Nephron (organoid): ENCODE measurements around the gene ZNF827.

Source experiments
- H3K27ac Mint-ChIP-seq, 3 experiments: 2 replicates each; pipeline ENCODE4 v1.8.0; 2020; ENCODE audit warnings: mixed read lengths in 3 of 3, mild to moderate bottlenecking in 2 of 3, moderate library complexity in 1 of 3
- H3K27me3 Mint-ChIP-seq: 2 replicates; pipeline ENCODE4 v1.8.0; 2021; ENCODE audit warnings: low read depth, mild to moderate bottlenecking, moderate library complexity, mixed read lengths
- H3K36me3 Mint-ChIP-seq: 2 replicates; pipeline ENCODE4 v1.8.0; 2020; ENCODE audit warnings: low read depth, mixed read lengths
- H3K4me1 Mint-ChIP-seq: 2 replicates; pipeline ENCODE4 v1.8.0; 2020; ENCODE audit warnings: mixed read lengths
- H3K4me3 Mint-ChIP-seq, 3 experiments: 2 replicates each; pipeline ENCODE4 v1.8.0; 2020; ENCODE audit warnings: mild to moderate bottlenecking in 3 of 3, mixed read lengths in 3 of 3, moderate library complexity in 2 of 3
- H3K9me3 Mint-ChIP-seq: 2 replicates; pipeline ENCODE4 v1.8.0; 2020; ENCODE audit warnings: mixed read lengths
- TF ChIP-seq, protein P1 (sequence below), 3 experiments: fragments of 200-600 bp; sonication (generic); IDR thresholded peaks; one replicate each; pipeline ENCODE4 v1.5.0; 2021; ENCODE audit warnings: antibody characterized with exemption in 3 of 3; ENCODE audit not compliant: unreplicated experiment in 3 of 3

The ZNF827 gene, protein sequence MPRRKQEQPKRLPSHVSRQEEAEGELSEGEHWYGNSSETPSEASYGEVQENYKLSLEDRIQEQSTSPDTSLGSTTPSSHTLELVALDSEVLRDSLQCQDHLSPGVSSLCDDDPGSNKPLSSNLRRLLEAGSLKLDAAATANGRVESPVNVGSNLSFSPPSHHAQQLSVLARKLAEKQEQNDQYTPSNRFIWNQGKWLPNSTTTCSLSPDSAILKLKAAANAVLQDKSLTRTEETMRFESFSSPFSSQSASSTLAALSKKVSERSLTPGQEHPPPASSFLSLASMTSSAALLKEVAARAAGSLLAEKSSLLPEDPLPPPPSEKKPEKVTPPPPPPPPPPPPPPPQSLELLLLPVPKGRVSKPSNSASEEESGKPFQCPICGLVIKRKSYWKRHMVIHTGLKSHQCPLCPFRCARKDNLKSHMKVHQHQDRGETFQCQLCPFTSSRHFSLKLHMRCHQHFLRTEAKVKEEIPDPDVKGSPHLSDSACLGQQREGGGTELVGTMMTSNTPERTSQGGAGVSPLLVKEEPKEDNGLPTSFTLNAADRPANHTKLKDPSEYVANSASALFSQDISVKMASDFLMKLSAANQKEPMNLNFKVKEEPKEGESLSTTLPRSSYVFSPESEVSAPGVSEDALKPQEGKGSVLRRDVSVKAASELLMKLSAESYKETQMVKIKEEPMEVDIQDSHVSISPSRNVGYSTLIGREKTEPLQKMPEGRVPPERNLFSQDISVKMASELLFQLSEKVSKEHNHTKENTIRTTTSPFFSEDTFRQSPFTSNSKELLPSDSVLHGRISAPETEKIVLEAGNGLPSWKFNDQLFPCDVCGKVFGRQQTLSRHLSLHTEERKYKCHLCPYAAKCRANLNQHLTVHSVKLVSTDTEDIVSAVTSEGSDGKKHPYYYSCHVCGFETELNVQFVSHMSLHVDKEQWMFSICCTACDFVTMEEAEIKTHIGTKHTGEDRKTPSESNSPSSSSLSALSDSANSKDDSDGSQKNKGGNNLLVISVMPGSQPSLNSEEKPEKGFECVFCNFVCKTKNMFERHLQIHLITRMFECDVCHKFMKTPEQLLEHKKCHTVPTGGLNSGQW

DNA sequence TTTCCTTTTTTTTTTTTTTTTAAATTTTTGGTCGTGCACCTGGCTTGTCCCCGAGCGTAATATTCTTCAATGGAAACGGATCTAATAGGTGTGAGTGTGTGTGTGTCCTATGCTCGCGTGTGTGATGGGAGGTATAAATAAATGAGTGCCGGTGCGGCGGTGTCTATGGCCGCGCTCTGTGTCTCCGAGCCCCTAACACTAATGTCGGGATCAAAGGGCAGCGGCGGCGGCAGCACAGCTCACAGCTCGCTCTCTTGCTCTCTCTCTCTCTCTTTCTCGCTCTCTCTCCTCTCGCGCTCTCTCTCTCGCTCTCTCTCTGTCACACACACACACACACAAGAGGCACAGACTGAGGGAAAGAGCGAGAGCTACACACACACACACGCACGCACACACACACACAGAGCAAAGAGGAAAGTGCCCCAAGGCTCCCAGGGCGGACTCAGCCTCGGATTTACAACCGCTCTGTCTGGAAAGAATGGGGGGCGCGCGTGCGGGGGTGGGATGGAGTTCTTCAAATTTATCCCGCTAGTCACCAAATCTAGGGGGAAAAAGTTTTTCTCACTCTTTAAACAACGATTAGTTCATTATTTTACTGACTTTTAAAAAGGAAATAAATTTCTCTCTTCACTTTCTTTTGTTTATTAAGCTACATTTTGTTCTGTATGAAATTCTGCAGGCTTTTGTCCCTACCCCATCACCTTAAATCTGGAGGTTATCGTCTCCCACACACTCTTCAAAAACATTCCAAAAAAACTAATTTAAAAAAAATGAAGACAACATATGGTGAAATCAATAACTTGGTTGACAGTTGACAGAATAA is at the start of gene ZNF827:
Gene ZNF827, minus strand, starts transcription at position 206 of the 823 bp plus-strand sequence. CDS start 416 bp downstream, outside the sequence.
- Mint-ChIP-seq H3K4me3 (peak within 1 kb of the TSS; percentile 86 to 92 (median 91)), H3K27me3 (no peaks in the 10 kb centered on the region), H3K9me3 (no peaks in the 10 kb centered on the region), H3K27ac (peak within 1 kb of the TSS; percentile 93 to 97 (median 94)), H3K36me3 (peaks cover under 1% of the 10 kb centered on the region), H3K4me1 (peaks cover 36% of the 10 kb centered on the region)
- TF ChIP-seq, protein P1, sequence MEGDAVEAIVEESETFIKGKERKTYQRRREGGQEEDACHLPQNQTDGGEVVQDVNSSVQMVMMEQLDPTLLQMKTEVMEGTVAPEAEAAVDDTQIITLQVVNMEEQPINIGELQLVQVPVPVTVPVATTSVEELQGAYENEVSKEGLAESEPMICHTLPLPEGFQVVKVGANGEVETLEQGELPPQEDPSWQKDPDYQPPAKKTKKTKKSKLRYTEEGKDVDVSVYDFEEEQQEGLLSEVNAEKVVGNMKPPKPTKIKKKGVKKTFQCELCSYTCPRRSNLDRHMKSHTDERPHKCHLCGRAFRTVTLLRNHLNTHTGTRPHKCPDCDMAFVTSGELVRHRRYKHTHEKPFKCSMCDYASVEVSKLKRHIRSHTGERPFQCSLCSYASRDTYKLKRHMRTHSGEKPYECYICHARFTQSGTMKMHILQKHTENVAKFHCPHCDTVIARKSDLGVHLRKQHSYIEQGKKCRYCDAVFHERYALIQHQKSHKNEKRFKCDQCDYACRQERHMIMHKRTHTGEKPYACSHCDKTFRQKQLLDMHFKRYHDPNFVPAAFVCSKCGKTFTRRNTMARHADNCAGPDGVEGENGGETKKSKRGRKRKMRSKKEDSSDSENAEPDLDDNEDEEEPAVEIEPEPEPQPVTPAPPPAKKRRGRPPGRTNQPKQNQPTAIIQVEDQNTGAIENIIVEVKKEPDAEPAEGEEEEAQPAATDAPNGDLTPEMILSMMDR (IDR thresholded peaks at IDR 0.05; ENCODE audit: unreplicated experiment in 3 of 3), result no peak

DNA sequence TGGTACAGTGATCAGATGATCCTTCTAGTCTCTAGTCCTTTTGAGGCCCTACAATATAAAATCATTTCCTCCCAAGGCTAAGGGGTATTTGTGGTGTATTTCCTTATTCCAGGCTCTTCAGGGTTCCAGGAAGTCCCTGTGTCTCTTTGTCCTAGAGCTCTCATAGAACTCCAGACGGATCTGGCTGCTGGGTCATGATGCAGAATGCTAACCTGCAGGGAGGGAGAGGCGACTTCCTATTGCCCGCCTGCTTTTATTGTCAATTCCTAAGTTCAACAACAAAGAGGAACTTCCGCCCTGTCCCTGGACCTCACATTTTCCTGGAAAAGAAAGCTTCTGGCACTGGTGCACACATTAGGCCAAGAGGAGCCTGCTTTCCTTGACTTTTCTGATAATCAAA is 45.9 kb upstream of the ZNF827 start:
- H3K27me3 Mint-ChIP-seq, result no peaks in the 10 kb centered on the region
- H3K27ac Mint-ChIP-seq, result no peak overlapping the region
- no peaks in the 10 kb centered on the region for H3K36me3 Mint-ChIP-seq
- TF ChIP-seq, protein P1 (IDR thresholded peaks at IDR 0.05; ENCODE audit: unreplicated experiment in 3 of 3), result no peak
- no peaks in the 10 kb centered on the region for H3K4me1 Mint-ChIP-seq
- no peaks in the 10 kb centered on the region for H3K9me3 Mint-ChIP-seq
- H3K4me3 Mint-ChIP-seq, result no peak overlapping the region

DNA sequence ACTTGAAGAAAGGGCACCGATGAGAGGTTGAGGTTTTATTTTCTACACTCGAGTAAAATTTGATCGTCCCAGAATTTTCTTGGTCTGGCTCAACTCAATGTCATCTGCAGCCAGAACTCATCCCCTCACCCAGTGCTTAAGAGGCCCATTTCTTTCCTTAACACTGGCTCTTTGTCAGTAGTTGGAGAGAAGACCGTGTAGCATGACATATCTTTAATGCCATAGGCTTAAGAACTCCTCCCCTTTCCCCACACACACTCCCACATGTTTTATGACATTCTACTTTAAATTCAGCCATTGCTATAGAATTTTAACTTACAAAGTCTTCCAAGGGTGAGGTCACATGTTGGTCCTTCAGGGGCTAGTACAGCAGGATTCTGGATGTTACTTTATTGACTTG is 44.2 kb upstream of the ZNF827 start:
- Mint-ChIP-seq H3K4me3 (no peak overlapping the region), H3K27ac (no peak overlapping the region), H3K36me3 (no peaks in the 10 kb centered on the region), H3K27me3 (no peaks in the 10 kb centered on the region), H3K4me1 (no peaks in the 10 kb centered on the region), H3K9me3 (no peaks in the 10 kb centered on the region)
- TF ChIP-seq, protein P1 (IDR thresholded peaks at IDR 0.05; ENCODE audit: unreplicated experiment in 3 of 3), result no peak

DNA sequence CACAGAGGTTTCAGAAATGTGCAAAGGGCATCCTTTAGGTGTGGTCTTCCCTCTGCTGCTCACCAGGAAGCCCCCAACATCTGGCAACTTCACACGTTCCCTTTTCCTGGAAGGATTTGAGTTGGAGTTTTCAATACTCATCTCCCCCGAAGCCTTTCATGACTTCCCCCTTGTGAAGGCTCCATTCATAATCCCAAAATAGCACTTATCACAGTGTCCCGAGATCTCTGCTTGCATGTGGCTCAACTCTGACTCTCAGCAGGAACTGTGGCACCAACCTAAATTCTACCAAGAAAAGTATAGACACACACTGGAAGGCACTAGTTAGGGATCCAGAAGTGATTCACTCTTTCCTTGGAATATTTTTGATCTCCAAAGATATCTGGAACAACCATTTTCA is 40.5 kb upstream of the ZNF827 start:
- H3K27ac Mint-ChIP-seq, result no peak overlapping the region
- H3K36me3 Mint-ChIP-seq, result no peaks in the 10 kb centered on the region
- H3K9me3 Mint-ChIP-seq, result no peaks in the 10 kb centered on the region
- H3K4me3 Mint-ChIP-seq, result no peak overlapping the region
- H3K4me1 Mint-ChIP-seq, result no peaks in the 10 kb centered on the region
- TF ChIP-seq, protein P1 (IDR thresholded peaks at IDR 0.05; ENCODE audit: unreplicated experiment in 3 of 3), result no peak
- peaks cover 4% of the 10 kb centered on the region for H3K27me3 Mint-ChIP-seq

DNA sequence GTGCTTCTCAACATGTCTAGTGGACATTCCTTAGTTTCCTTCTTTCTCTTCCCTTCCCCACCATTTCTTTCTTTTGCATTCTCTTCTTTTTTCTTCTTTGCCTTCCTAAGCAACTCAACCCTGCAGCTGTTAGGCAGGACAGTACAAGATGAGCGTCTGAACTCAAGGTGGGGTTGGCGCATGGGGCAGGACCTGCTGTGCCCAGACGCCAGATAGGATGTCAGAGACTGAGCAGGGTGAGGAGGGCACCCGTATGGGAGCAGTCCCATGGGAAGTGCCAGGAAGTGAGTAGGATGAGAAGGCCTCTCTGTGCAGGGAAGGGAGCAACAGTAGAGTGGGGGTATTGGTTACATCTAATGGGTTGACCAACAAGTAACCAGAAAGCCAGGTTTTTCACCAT is 38.1 kb upstream of the ZNF827 start:
- Mint-ChIP-seq H3K4me3 (no peak overlapping the region), H3K36me3 (no peaks in the 10 kb centered on the region), H3K9me3 (no peaks in the 10 kb centered on the region), H3K4me1 (no peaks in the 10 kb centered on the region), H3K27me3 (peaks cover 5% of the 10 kb centered on the region), H3K27ac (no peak overlapping the region)
- TF ChIP-seq, protein P1 (IDR thresholded peaks at IDR 0.05; ENCODE audit: unreplicated experiment in 3 of 3), result no peak
